ENCODE data around the gene MLC1.

DNA sequence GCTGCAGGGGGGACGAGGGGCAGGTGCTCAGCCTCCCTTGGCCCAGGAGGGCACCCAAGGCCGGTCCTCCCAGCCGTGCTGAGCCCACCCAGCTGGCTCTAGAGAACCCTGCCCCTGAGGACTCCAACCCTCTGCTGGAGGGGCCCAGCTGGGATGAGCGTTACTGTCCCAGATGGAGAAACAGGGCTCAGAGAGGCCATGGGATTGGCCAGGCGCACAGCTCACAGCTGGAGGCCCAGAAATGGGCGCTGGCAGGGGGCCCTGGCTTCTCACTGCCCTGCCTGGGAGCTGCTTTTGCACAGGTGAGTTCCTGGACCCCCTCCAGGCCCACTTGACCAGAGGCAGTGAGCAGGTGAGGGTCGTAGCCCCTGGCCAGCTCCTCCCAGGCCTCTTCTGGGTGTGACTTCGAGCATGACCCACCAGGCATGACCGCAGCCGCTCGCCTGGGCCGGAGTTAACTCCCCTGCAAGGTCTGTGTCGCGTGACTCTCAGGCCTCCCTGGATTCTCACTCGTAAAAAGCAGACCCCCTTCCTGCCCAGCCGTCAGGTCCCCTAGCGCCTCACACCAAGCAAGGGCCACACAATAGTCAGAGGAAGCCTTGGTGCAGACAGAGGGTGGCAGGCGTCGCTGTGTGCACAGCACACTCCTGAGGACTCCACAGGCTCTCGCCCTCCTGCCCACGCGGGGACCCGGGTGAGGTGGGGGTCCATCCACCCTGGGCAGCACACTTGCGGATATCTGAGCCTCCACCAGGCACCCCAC is 52.9 kb downstream of the MLC1 start:
- TF ChIP-seq, protein P1, sequence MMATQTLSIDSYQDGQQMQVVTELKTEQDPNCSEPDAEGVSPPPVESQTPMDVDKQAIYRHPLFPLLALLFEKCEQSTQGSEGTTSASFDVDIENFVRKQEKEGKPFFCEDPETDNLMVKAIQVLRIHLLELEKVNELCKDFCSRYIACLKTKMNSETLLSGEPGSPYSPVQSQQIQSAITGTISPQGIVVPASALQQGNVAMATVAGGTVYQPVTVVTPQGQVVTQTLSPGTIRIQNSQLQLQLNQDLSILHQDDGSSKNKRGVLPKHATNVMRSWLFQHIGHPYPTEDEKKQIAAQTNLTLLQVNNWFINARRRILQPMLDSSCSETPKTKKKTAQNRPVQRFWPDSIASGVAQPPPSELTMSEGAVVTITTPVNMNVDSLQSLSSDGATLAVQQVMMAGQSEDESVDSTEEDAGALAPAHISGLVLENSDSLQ (IDR thresholded peaks at IDR 0.05) = no peak
- TF ChIP-seq CTBP1 (IDR thresholded peaks at IDR 0.05; ENCODE audit: borderline replicate concordance) = no peak
- TF ChIP-seq FOXA1 (IDR thresholded peaks at IDR 0.05) = no peak
